ENCODE results near the gene PLOD2.

- no peak for TF ChIP-seq CTCF (IDR thresholded peaks at IDR 0.05)
- TF ChIP-seq SIN3A (IDR thresholded peaks at IDR 0.05; ENCODE audit: borderline replicate concordance, insufficient read depth, low read depth, low read length) = no peak
These were observed 59.4 kb downstream of the PLOD2 start for GRCh38 chr3:146101538-146101937.

All from Panc1 (cell line).